ENCODE data around the gene ELFN1.

Gene ELFN1

DNA sequence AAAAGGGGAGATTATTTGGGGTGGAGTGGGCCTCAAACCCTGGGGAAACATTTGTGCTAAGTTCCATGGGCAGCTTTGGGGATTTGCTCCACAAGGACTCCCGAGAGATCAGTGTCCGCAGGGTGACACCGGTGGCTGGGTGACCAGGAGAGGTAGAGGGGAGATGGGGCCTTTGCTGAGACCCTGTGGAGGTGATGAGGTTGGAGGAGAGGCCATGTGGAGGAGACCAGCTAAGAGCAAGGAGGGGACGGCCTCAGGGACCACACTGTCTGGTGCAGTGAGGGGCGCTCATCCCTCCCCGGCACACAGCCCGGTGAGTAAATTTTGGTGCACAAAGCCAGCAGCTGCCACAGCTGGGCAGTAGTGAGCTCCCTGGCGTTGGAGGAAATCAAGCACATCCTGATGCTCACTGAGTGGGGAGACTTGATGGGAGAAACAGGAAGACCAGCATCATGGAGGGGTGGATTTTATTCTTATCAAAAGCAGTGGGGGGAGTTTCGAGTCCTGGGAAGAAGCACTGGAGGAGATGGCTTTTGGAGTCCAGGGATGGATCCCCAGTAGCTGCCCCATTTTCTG, 20.2 kb upstream of the ELFN1 start:
- Histone ChIP-seq H3K9me3 (ENCODE audit: insufficient read depth, low read length, severe bottlenecking) (no peaks in the 10 kb centered on the region), H3K79me2 (ENCODE audit: insufficient read depth, low read length) (no peaks in the 10 kb centered on the region), H3K9ac (ENCODE audit: low read depth, low read length) (no peak overlapping the region), H2AFZ (ENCODE audit: low read depth, low read length) (no peak overlapping the region), H3K27me3 (ENCODE audit: insufficient read depth, low read length, poor library complexity) (no peaks in the 10 kb centered on the region), H3K27ac (ENCODE audit: low read length) (no peak overlapping the region), H3K4me2 (ENCODE audit: insufficient read depth, low read length) (no peak overlapping the region), H3K4me1 (ENCODE audit: insufficient read depth, low read length) (no peaks in the 10 kb centered on the region), H4K20me1 (ENCODE audit: insufficient read depth, low read length) (no peaks in the 10 kb centered on the region), H3K4me3 (ENCODE audit: low read depth in 1 of 2, low read length in 2 of 2) (no peak overlapping the region), H3K36me3 (ENCODE audit: insufficient read depth, low read length) (no peaks in the 10 kb centered on the region)
- ATAC-seq (ENCODE audit: insufficient read depth, low read depth) (no peak), DNase-seq (no peak)
- TF ChIP-seq EZH2 (IDR thresholded peaks at IDR 0.05; ENCODE audit: borderline replicate concordance, low read depth, low read length, severe bottlenecking), result no peak
- TF ChIP-seq CTCF (IDR thresholded peaks at IDR 0.05; ENCODE audit: borderline replicate concordance, extremely low read depth, low read length, poor library complexity, severe bottlenecking), result no peak

DNA sequence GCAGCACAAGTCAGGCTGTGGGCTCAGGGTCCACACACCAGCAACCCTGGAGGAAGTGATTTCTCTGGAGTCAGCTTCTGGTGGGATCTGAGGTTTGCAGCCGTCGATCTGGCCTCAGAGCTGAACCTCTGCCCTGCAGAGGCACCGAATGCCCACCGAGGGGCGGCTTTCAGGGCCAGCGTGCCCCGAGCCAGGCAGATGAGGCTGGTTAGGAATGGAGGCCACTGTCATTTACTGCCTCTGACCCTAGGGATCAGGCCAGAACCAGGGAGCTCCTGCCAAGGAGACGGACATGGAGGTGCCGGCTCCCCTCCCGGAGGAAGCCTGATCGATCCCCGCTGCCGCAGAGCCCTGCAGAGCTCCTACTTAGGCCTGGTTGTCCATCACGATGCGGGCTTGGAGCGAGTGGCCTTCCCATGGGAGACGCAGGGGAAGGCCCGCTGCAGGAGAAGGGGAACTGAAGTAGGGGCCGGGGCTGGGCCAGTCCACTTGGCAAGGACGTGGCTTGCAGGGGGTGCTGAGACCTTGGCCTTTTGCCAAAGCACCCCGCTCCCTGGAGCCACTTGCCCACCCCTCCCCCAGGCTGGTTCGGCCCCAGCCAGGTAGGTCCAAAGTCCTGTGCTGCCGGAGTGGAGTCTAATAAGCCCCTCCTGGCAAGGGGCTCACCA, 19.6 kb upstream of the ELFN1 start:
- H3K27me3 ChIP-seq (ENCODE audit: insufficient read depth, low read length, poor library complexity), result no peaks in the 10 kb centered on the region
- DNase-seq (no peak), ATAC-seq (ENCODE audit: insufficient read depth, low read depth) (no peak)
- no peak for TF ChIP-seq CTCF (IDR thresholded peaks at IDR 0.05; ENCODE audit: borderline replicate concordance, extremely low read depth, low read length, poor library complexity, severe bottlenecking)
- TF ChIP-seq EZH2 (IDR thresholded peaks at IDR 0.05; ENCODE audit: borderline replicate concordance, low read depth, low read length, severe bottlenecking), result no peak
- H3K9ac ChIP-seq (ENCODE audit: low read depth, low read length), result no peak overlapping the region
- no peak overlapping the region for H3K27ac ChIP-seq (ENCODE audit: low read length)
- H3K79me2 ChIP-seq (ENCODE audit: insufficient read depth, low read length), result no peaks in the 10 kb centered on the region
- no peaks in the 10 kb centered on the region for H3K36me3 ChIP-seq (ENCODE audit: insufficient read depth, low read length)
- no peaks in the 10 kb centered on the region for H4K20me1 ChIP-seq (ENCODE audit: insufficient read depth, low read length)
- no peak overlapping the region for H2AFZ ChIP-seq (ENCODE audit: low read depth, low read length)
- H3K4me3 ChIP-seq (ENCODE audit: low read depth in 1 of 2, low read length in 2 of 2), result no peak overlapping the region
- H3K4me2 ChIP-seq (ENCODE audit: insufficient read depth, low read length), result no peak overlapping the region
- H3K9me3 ChIP-seq (ENCODE audit: insufficient read depth, low read length, severe bottlenecking), result no peaks in the 10 kb centered on the region
- H3K4me1 ChIP-seq (ENCODE audit: insufficient read depth, low read length), result no peaks in the 10 kb centered on the region; the same call in 1 of the 2 replicates

GRCh38 chr7:1651031-1651446, 19.0 kb upstream of the ELFN1 start:
- H3K9ac ChIP-seq (ENCODE audit: low read depth, low read length), result no peak overlapping the region
- no peak overlapping the region for H2AFZ ChIP-seq (ENCODE audit: low read depth, low read length)
- H3K9me3 ChIP-seq (ENCODE audit: insufficient read depth, low read length, severe bottlenecking), result no peaks in the 10 kb centered on the region
- no peak overlapping the region for H3K27ac ChIP-seq (ENCODE audit: low read length)
- no peak overlapping the region for H3K4me3 ChIP-seq (ENCODE audit: low read depth in 1 of 2, low read length in 2 of 2)
- H3K4me1 ChIP-seq (ENCODE audit: insufficient read depth, low read length), result no peaks in the 10 kb centered on the region; the same call in 1 of the 2 replicates
- H3K4me2 ChIP-seq (ENCODE audit: insufficient read depth, low read length), result no peak overlapping the region
- no peaks in the 10 kb centered on the region for H3K79me2 ChIP-seq (ENCODE audit: insufficient read depth, low read length)
- DNase-seq (no peak), ATAC-seq (ENCODE audit: insufficient read depth, low read depth) (no peak)
- no peaks in the 10 kb centered on the region for H3K36me3 ChIP-seq (ENCODE audit: insufficient read depth, low read length)
- TF ChIP-seq EZH2 (IDR thresholded peaks at IDR 0.05; ENCODE audit: borderline replicate concordance, low read depth, low read length, severe bottlenecking) (no peak), CTCF (IDR thresholded peaks at IDR 0.05; ENCODE audit: borderline replicate concordance, extremely low read depth, low read length, poor library complexity, severe bottlenecking) (no peak)
- H3K27me3 ChIP-seq (ENCODE audit: insufficient read depth, low read length, poor library complexity), result no peaks in the 10 kb centered on the region
- no peaks in the 10 kb centered on the region for H4K20me1 ChIP-seq (ENCODE audit: insufficient read depth, low read length)

All from DND-41 (cell line).